Karpas-422 (cell line): ENCODE data around the gene MTHFR. TPM values are rescaled to one million over a fixed set of nuclear protein-coding genes. Genes with fewer than 3 reads are reported as not detected.

Experiments
- DNase-seq: peaks from one replicate; pipeline ENCODE4 v3.0.0-alpha.2; 2015
- H2AFZ ChIP-seq: fragments of 200-600 bp; sonication (generic); 2 replicates; pipeline ENCODE4 v1.6.1; 2014; ENCODE audit warnings: antibody characterized with exemption, low read length, mixed read lengths
- H3K27ac ChIP-seq: fragments of 200-600 bp; sonication (generic); 2 replicates; pipeline ENCODE4 v1.5.1; 2014; ENCODE audit warnings: mild to moderate bottlenecking, low read length, moderate library complexity
- H3K27me3 ChIP-seq: fragments of 200-600 bp; sonication (generic); 2 replicates; pipeline ENCODE4 v1.6.1; 2014; ENCODE audit warnings: low read length, mixed read lengths
- H3K36me3 ChIP-seq: fragments of 200-600 bp; sonication (generic); 2 replicates; pipeline ENCODE4 v1.6.1; 2014; ENCODE audit warnings: low read length, mixed read lengths; ENCODE audit not compliant: insufficient read depth
- H3K4me1 ChIP-seq: fragments of 200-600 bp; sonication (generic); 2 replicates; pipeline ENCODE4 v1.6.1; 2014; ENCODE audit warnings: mild to moderate bottlenecking, low read length, mixed read lengths
- H3K4me2 ChIP-seq: fragments of 200-600 bp; sonication (generic); 2 replicates; pipeline ENCODE4 v1.6.1; 2014; ENCODE audit warnings: low read length, low read depth, mild to moderate bottlenecking; ENCODE audit not compliant: poor library complexity, severe bottlenecking
- H3K4me3 ChIP-seq: fragments of 200-600 bp; sonication (generic); 2 replicates; pipeline ENCODE4 v1.5.1; 2014; ENCODE audit warnings: mild to moderate bottlenecking, antibody characterized with exemption, low read length, mixed read lengths
- H3K79me2 ChIP-seq: fragments of 200-600 bp; sonication (generic); 2 replicates; pipeline ENCODE4 v1.6.1; 2014; ENCODE audit warnings: mild to moderate bottlenecking, low read length, mixed read lengths
- H3K9ac ChIP-seq: fragments of 200-600 bp; sonication (generic); 2 replicates; pipeline ENCODE4 v1.6.0; 2014; ENCODE audit warnings: low read length
- H3K9me2 ChIP-seq: fragments of 200-600 bp; sonication (generic), shearing (Covaris generic); replicated peaks from 2 replicates; pipeline ENCODE4 v1.6.0; 2014; ENCODE audit warnings: mild to moderate bottlenecking, low read length, moderate library complexity; ENCODE audit not compliant: insufficient read depth
- H3K9me3 ChIP-seq: fragments of 300-700, 200-600 bp; sonication (generic); 2 replicates; pipeline ENCODE4 v1.6.1; 2014; ENCODE audit warnings: low read length, mixed read lengths
- H4K20me1 ChIP-seq: fragments of 200-600 bp; sonication (generic); 2 replicates; pipeline ENCODE4 v1.6.1; 2014; ENCODE audit warnings: mild to moderate bottlenecking, antibody characterized with exemption, low read length, low read depth; ENCODE audit not compliant: insufficient read depth
- total RNA-seq: library from RNA; depleted of rRNA; stranded (reverse); fragments of >200 nt; shearing (Covaris generic); gene quantifications from 2 replicates; pipeline ENCODE4 v1.2.3, GENCODE V29; 2014; ENCODE audit warnings: low replicate concordance

Gene MTHFR
- total RNA-seq, 1 experiment from 2014 or later = 32.5 TPM

DNA sequence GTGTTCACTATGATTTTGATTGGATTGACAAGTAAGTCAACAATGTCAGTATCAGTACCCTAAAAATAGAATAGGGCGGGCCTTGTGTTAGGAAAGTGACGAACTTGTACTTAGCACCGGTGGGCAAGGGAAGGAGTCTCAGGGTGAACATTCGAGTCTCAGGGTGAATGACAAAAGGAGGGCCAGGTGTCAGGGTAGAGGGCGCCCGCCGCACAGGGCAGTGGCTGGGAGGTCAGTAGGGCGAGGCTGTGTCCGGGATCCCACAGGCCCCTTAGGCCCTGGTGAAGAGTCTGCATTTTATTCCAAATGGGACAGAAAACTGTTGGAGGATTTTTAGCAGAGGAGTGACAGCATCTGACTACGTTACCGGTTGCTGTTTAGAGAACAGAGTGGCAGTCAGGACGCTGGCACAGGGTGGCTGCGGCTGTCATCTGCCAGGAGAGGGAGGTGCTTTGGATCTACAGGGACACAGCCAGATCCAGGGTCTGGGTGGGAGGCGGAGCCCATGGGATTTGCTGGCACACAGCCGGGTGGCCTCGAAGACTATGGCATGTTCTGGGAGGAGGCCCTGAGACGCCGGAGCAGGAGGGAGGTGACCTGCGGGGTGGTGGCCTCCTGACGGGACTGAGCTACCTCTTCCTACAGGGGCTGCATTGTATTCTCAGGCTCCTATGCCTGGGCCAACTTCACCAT lies 58.8 kb downstream of the MTHFR start:
- Histone ChIP-seq H3K9me2 (no peaks in the 10 kb centered on the region), H3K27me3 (no peaks in the 10 kb centered on the region), H2AFZ (no peak overlapping the region), H3K9me3 (no peaks in the 10 kb centered on the region), H3K4me1 (no peaks in the 10 kb centered on the region), H3K36me3 (no peaks in the 10 kb centered on the region), H3K79me2 (no peaks in the 10 kb centered on the region), H3K4me2 (no peak overlapping the region), H3K9ac (no peak overlapping the region), H3K4me3 (no peak overlapping the region), H3K27ac (no peak overlapping the region), H4K20me1 (no peaks in the 10 kb centered on the region)
- DNase-seq = no peak

DNA sequence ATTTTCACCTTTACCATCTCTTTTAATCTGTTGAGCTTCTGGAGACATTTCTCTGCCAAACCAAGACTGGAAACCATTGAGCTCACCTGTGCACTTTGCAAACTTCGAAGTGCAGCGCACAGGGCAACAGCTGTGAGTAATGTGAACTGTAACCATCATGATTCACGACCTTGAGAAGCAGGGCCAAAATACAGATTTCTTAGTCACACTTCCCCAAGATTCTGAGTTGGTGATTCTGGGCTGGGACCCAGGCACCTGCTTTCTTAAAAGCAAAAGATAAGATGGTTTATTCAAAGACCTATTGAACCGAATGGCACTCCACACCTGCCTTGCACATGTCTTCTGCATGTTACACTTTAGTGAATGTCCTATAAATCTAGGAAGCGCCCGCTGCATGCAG lies 59.7 kb downstream of the MTHFR start:
- Histone ChIP-seq H3K9me3 (no peaks in the 10 kb centered on the region), H3K4me2 (no peak overlapping the region), H3K4me1 (no peaks in the 10 kb centered on the region), H4K20me1 (peaks cover 5% of the 10 kb centered on the region; the same call in 1 of the 2 replicates), H3K9ac (no peak overlapping the region), H3K79me2 (no peaks in the 10 kb centered on the region), H3K36me3 (no peaks in the 10 kb centered on the region), H2AFZ (no peak overlapping the region), H3K27me3 (no peaks in the 10 kb centered on the region), H3K4me3 (no peak overlapping the region), H3K27ac (no peak overlapping the region), H3K9me2 (no peaks in the 10 kb centered on the region)
- DNase-seq = no peak

DNA sequence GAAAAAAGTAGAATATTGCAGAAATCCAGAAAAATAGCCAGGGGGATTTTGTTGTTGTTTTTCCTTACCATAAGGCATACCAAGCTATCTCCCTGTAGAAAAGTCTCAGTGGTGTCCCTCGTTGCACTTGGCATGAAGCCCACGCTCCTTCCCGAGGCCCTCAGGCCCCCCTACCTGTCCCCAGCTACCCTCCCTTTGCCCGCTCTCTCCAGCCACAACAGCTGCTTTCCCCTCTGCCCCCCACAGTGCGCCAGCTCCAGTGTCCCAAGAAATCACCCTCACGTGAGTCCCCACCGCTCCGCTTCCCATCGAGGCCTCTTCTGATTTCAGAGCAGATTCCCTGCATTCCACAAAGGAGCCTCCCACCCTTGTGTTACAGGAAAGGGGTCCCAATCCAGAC lies 61.5 kb downstream of the MTHFR start:
- H3K79me2 ChIP-seq = no peaks in the 10 kb centered on the region
- no peaks in the 10 kb centered on the region for H3K9me3 ChIP-seq

DNA sequence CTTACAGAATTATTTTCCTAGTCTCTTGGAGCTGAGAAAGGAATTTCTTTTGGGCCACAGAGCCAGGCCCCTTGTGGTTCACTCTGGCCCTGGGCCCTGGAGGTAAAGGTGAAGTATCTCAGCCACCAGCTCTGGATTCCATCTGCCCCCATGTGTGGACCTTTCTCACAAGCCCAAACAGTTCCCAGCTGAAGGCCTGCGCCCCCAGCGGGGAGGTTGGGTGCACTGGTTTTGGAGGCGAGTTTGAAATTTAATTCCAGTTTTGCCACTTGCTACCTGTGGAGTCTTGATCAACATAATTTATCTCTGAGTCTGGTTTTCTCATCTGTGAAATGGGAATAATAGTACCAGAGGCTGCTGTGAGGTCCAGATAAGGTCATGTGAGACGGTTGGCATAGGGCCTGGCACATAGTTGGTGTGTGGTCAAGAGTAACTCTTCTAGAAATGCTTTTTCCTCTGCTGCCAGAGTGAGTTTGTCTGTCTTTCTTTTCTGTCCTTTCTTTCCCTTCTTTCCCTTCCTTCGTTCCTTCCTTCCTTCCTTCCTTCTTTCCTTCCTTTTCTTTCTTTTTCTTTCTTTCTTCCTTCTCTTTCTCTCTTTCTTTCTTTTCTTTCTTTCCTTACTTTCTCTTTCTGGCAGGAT lies 63.7 kb downstream of the MTHFR start:
- Histone ChIP-seq H3K9me3 (no peaks in the 10 kb centered on the region), H3K4me1 (peaks cover 10% of the 10 kb centered on the region), H3K9ac (no peak overlapping the region), H3K9me2 (no peaks in the 10 kb centered on the region), H2AFZ (no peak overlapping the region), H3K36me3 (no peaks in the 10 kb centered on the region), H3K79me2 (no peaks in the 10 kb centered on the region), H3K4me2 (no peak overlapping the region), H3K4me3 (no peak overlapping the region), H4K20me1 (peaks cover 9% of the 10 kb centered on the region; the same call in 1 of the 2 replicates), H3K27ac (no peak overlapping the region), H3K27me3 (no peaks in the 10 kb centered on the region)
- DNase-seq = peak; percentile 64

More for the DNA sequence above, 61.5 kb downstream of the MTHFR start:
- Histone ChIP-seq H3K4me2 (no peak overlapping the region), H3K9ac (no peak overlapping the region), H4K20me1 (peaks cover 9% of the 10 kb centered on the region; the same call in 1 of the 2 replicates), H3K9me2 (no peaks in the 10 kb centered on the region), H3K36me3 (no peaks in the 10 kb centered on the region), H3K27me3 (no peaks in the 10 kb centered on the region), H3K4me3 (no peak overlapping the region), H2AFZ (no peak overlapping the region), H3K27ac (no peak overlapping the region), H3K4me1 (no peaks in the 10 kb centered on the region)
- no peak for DNase-seq

DNA sequence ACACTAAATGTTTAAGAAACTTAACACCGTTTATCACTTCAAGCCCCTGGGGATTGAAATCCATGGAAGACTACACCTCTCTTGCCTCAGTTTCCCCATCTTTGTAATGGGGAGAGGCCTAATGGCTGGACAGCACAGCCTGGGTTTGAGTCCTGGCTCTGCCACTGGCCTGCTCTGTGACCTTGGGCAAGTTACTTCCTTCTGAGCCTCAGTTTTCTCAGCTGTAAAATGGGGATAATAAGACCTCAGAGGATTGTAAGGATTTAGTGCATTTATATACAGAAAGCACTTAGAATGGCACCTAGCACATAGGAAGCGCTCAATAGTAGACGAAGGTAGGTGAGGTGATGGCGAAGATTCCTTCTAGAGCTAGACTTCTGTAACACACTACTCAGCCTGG lies 64.3 kb downstream of the MTHFR start:
- no peaks in the 10 kb centered on the region for H3K9me3 ChIP-seq
- H3K9me2 ChIP-seq = no peaks in the 10 kb centered on the region
- no peaks in the 10 kb centered on the region for H3K36me3 ChIP-seq
- H3K9ac ChIP-seq = no peak overlapping the region
- no peaks in the 10 kb centered on the region for H3K27me3 ChIP-seq
- no peak overlapping the region for H3K4me3 ChIP-seq
- no peak overlapping the region for H3K27ac ChIP-seq
- no peak overlapping the region for H2AFZ ChIP-seq
- H3K4me1 ChIP-seq = peaks cover 15% of the 10 kb centered on the region
- H3K79me2 ChIP-seq = no peaks in the 10 kb centered on the region
- H4K20me1 ChIP-seq = peaks cover 9% of the 10 kb centered on the region; the same call in 1 of the 2 replicates
- DNase-seq = no peak
- no peak overlapping the region for H3K4me2 ChIP-seq

DNA sequence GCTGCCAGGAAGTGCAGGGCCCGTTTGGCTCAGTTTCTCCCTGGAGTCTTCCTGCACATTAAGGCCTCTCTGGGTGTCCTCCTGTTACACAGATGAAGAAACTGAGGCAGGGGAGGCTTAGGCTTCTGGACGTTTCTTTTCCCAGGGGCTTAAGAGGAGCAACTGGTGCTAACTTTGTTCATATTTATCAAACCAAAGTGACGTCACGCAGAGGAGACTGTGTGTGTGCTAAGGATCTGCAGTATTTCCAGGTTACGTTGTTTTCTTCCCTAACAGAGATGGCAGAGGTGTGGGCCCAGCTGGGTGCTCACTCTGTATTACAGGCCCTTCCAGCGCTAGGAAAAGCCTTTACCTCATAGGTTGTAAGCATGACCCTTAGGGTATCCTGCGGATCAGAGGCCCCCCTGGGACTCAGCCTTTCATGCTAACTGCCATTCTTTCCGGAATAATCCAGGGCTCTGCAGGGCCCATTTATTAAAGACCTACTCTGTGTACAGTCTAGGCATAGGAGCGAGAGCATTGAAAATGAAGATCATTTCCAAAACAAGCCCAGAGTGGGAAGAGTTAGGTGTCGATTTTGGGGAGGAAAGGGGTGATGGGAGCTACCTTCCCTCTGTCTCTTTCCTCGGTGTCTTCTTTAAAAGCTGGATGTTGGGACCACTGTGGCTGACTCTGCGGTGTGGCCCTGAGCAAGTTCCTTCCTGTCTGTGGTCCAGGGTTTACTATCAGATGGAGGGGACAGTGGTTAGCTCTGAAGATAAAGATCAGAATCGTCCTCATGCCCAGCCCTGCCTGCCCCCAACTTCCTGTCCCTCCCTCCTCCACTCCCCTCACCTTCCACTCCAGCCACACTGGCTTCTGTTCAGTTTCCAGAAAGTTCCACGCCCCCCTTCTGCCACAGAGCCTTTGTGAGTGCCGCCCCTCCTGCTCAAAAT lies 65.2 kb downstream of the MTHFR start:
- H3K4me2 ChIP-seq = no peak overlapping the region
- H2AFZ ChIP-seq = no peak overlapping the region
- H3K9me3 ChIP-seq = no peaks in the 10 kb centered on the region
- no peaks in the 10 kb centered on the region for H3K79me2 ChIP-seq
- no peaks in the 10 kb centered on the region for H3K9me2 ChIP-seq
- H3K36me3 ChIP-seq = no peaks in the 10 kb centered on the region
- no peaks in the 10 kb centered on the region for H3K27me3 ChIP-seq
- H3K4me1 ChIP-seq = peaks cover 23% of the 10 kb centered on the region
- H3K27ac ChIP-seq = no peak overlapping the region
- no peak overlapping the region for H3K9ac ChIP-seq
- no peak for DNase-seq
- peaks cover 9% of the 10 kb centered on the region; the same call in 1 of the 2 replicates for H4K20me1 ChIP-seq
- H3K4me3 ChIP-seq = no peak overlapping the region

DNA sequence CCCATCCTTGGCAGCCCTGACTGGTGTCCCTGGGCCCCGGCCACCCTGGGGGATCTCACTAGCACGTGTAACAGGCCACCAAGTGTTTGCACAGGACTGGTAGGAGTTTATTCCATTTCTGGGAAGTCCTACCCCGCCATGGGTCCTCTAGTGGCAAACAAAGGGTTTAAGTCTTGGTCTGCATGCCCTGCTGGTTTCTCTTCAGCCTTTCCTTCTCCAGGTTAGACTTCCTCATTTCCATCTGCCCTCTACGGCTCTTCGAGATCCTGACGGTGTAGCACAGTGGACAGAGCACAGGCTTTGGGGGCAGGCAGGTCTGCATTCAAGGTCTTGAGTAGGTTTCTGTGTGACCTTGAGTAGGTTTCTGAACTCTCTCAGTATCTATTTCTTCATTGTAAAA lies 67.0 kb downstream of the MTHFR start:
- Histone ChIP-seq H2AFZ (no peak overlapping the region), H4K20me1 (peaks cover 9% of the 10 kb centered on the region; the same call in 1 of the 2 replicates), H3K79me2 (no peaks in the 10 kb centered on the region), H3K9ac (no peak overlapping the region), H3K9me2 (no peaks in the 10 kb centered on the region), H3K27ac (no peak overlapping the region), H3K9me3 (no peaks in the 10 kb centered on the region), H3K36me3 (no peaks in the 10 kb centered on the region), H3K27me3 (no peaks in the 10 kb centered on the region), H3K4me3 (no peak overlapping the region), H3K4me1 (peaks cover 24% of the 10 kb centered on the region), H3K4me2 (no peak overlapping the region)
- no peak for DNase-seq

DNA sequence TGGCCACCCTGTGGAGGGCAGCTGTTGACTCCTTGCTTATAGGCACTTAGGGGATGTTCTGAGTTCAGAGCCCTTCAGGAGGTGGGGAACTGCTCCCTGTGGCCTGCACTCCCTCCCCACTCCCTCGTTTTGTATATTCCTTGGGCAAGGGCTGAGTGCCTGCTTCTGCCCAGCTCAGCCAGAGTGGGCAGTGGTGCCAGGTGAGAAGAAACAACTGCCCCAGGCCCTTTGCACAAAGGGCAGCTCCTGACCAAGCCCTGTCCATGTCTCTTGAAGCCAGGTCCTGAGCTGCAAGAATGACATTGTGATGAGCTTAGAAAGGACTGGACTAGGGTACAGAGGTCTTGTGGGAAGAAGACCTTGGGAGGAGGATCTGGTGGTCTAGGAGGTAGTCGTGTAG lies 67.7 kb downstream of the MTHFR start:
- no peaks in the 10 kb centered on the region for H3K79me2 ChIP-seq
- H3K4me2 ChIP-seq = no peak overlapping the region

More for the DNA sequence above, 67.7 kb downstream of the MTHFR start:
- no peaks in the 10 kb centered on the region for H3K9me2 ChIP-seq
- H4K20me1 ChIP-seq = peaks cover 9% of the 10 kb centered on the region; the same call in 1 of the 2 replicates
- H3K4me3 ChIP-seq = no peak overlapping the region
- H3K27me3 ChIP-seq = no peaks in the 10 kb centered on the region
- no peaks in the 10 kb centered on the region for H3K9me3 ChIP-seq
- peaks cover 24% of the 10 kb centered on the region for H3K4me1 ChIP-seq
- H3K36me3 ChIP-seq = no peaks in the 10 kb centered on the region
- peak overlapping the region; percentile 90; the same call in 1 of the 2 replicates for H3K9ac ChIP-seq
- no peak for DNase-seq
- H2AFZ ChIP-seq = no peak overlapping the region
- H3K27ac ChIP-seq = no peak overlapping the region
